WTC11 (cell line): ENCODE results near the gene DDX39B.

Source experiments
- CREM ChIP-seq: sonication (generic); formaldehyde crosslinking; IDR thresholded peaks from 2 replicates; pipeline ENCODE4 v1.8.1; 2022; ENCODE audit warnings: mild to moderate bottlenecking, missing genetic modification reagents, moderate library complexity
- CTCF ChIP-seq: fragments of 200-600 bp; IDR thresholded peaks from 2 replicates; pipeline ENCODE4 v1.8.0; 2022; ENCODE audit warnings: antibody characterized with exemption
- GABPB1 ChIP-seq: sonication (generic); formaldehyde crosslinking; IDR thresholded peaks from 2 replicates; pipeline ENCODE4 v1.8.1; 2023; ENCODE audit warnings: mild to moderate bottlenecking, missing genetic modification reagents
- MAX ChIP-seq: sonication (generic); formaldehyde crosslinking; IDR thresholded peaks from 2 replicates; pipeline ENCODE4 v1.8.0; 2022; ENCODE audit warnings: mild to moderate bottlenecking, missing genetic modification reagents
- MLX ChIP-seq: sonication (generic); formaldehyde crosslinking; IDR thresholded peaks from 2 replicates; pipeline ENCODE4 v1.8.1; 2023; ENCODE audit warnings: mild to moderate bottlenecking, missing genetic modification reagents, moderate library complexity
- TP53 ChIP-seq: sonication (generic); formaldehyde crosslinking; IDR thresholded peaks from 2 replicates; pipeline ENCODE4 v1.8.1; 2023; ENCODE audit warnings: mild to moderate bottlenecking, missing genetic modification reagents
- ZNF138 ChIP-seq: sonication (generic); formaldehyde crosslinking; conservative IDR thresholded peaks from 2 replicates; pipeline ENCODE4 v1.8.1; 2022; ENCODE audit warnings: mild to moderate bottlenecking, moderate library complexity, missing genetic modification reagents
- ZNF671 ChIP-seq: fragments of 250-450 bp; sonication (Bioruptor Pico); IDR thresholded peaks from 2 replicates; pipeline ENCODE4 v1.8.0; 2021; ENCODE audit warnings: mild to moderate bottlenecking
- TF ChIP-seq, protein P1 (sequence below): sonication (generic); formaldehyde crosslinking; IDR thresholded peaks from 2 replicates; pipeline ENCODE4 v1.8.1; 2023; ENCODE audit warnings: mild to moderate bottlenecking, missing genetic modification reagents, moderate library complexity
- TF ChIP-seq, protein P2 (sequence below): sonication (generic); formaldehyde crosslinking; IDR thresholded peaks from 2 replicates; pipeline ENCODE4 v1.8.0; 2022; ENCODE audit warnings: mild to moderate bottlenecking, missing genetic modification reagents
- TF ChIP-seq, protein P3 (sequence below): sonication (generic); formaldehyde crosslinking; IDR thresholded peaks from 2 replicates; pipeline ENCODE4 v1.8.1; 2023; ENCODE audit warnings: mild to moderate bottlenecking, missing genetic modification reagents
- TF ChIP-seq, protein P4 (sequence below): sonication (generic); formaldehyde crosslinking; conservative IDR thresholded peaks from 2 replicates; pipeline ENCODE4 v1.8.1; 2022; ENCODE audit warnings: mild to moderate bottlenecking, missing genetic modification reagents
- TF ChIP-seq, protein P5 (sequence below): sonication (generic); formaldehyde crosslinking; IDR thresholded peaks from 2 replicates; pipeline ENCODE4 v1.8.0; 2023; ENCODE audit warnings: mild to moderate bottlenecking, missing genetic modification reagents

DNA sequence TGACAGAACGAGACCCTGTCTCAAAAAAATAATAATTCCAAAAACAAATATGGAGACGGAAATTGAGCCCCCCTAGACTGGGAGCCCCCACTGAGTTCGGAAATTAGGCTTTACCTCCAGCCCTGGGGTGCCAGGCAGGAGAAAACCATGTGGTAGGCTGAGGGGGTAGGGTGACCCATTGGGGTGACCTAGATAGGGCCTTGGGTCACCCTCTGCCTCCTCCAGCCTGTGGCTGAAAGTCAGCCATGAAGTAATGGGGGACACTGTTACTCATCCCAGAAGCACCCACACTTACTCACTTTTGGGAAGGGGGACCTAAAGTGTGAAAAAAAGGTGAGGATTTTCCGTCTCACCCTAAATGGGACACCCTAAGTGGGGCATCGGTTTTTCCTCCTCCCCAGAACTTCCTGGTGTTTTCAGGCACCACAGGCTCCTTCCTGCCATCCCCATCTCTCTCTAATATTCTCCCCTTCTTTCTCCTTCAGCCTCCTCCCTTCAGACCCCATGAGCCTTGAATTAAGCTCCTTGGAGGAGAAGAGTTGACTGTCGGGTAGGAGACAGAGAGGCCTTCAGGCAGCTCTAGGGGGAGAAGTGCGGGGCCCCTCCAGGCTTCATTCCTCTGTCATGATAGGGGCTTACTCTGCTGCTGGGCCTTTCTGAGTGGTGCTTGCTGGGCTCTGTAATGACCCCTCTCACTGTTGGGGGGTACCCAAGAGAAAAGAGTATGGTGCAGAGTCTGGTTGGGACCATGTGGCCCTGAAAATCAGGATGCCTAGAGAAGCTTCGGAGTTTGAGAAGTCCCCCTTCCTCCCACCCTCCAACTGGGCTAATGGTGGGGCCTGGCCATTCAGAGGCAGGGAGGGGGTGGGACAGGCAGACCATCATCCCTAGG is 38.0 kb upstream of the DDX39B start:
- TF ChIP-seq, protein P1, sequence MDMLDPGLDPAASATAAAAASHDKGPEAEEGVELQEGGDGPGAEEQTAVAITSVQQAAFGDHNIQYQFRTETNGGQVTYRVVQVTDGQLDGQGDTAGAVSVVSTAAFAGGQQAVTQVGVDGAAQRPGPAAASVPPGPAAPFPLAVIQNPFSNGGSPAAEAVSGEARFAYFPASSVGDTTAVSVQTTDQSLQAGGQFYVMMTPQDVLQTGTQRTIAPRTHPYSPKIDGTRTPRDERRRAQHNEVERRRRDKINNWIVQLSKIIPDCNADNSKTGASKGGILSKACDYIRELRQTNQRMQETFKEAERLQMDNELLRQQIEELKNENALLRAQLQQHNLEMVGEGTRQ (CRISPR knock-in tag) = no peak
- TF ChIP-seq MAX (no peak), CTCF (no peak), MLX (CRISPR knock-in tag) (no peak), ZNF138 (CRISPR knock-in tag) (no peak), ZNF671 (no peak), CREM (CRISPR knock-in tag) (no peak), GABPB1 (CRISPR knock-in tag) (no peak), TP53 (no peak)
- TF ChIP-seq, protein P2, sequence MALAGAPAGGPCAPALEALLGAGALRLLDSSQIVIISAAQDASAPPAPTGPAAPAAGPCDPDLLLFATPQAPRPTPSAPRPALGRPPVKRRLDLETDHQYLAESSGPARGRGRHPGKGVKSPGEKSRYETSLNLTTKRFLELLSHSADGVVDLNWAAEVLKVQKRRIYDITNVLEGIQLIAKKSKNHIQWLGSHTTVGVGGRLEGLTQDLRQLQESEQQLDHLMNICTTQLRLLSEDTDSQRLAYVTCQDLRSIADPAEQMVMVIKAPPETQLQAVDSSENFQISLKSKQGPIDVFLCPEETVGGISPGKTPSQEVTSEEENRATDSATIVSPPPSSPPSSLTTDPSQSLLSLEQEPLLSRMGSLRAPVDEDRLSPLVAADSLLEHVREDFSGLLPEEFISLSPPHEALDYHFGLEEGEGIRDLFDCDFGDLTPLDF (CRISPR knock-in tag) = no peak
- TF ChIP-seq, protein P3, sequence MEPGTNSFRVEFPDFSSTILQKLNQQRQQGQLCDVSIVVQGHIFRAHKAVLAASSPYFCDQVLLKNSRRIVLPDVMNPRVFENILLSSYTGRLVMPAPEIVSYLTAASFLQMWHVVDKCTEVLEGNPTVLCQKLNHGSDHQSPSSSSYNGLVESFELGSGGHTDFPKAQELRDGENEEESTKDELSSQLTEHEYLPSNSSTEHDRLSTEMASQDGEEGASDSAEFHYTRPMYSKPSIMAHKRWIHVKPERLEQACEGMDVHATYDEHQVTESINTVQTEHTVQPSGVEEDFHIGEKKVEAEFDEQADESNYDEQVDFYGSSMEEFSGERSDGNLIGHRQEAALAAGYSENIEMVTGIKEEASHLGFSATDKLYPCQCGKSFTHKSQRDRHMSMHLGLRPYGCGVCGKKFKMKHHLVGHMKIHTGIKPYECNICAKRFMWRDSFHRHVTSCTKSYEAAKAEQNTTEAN (CRISPR knock-in tag) = no peak
- TF ChIP-seq, protein P4, sequence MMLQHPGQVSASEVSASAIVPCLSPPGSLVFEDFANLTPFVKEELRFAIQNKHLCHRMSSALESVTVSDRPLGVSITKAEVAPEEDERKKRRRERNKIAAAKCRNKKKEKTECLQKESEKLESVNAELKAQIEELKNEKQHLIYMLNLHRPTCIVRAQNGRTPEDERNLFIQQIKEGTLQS (CRISPR knock-in tag) = no peak
- TF ChIP-seq, protein P5, sequence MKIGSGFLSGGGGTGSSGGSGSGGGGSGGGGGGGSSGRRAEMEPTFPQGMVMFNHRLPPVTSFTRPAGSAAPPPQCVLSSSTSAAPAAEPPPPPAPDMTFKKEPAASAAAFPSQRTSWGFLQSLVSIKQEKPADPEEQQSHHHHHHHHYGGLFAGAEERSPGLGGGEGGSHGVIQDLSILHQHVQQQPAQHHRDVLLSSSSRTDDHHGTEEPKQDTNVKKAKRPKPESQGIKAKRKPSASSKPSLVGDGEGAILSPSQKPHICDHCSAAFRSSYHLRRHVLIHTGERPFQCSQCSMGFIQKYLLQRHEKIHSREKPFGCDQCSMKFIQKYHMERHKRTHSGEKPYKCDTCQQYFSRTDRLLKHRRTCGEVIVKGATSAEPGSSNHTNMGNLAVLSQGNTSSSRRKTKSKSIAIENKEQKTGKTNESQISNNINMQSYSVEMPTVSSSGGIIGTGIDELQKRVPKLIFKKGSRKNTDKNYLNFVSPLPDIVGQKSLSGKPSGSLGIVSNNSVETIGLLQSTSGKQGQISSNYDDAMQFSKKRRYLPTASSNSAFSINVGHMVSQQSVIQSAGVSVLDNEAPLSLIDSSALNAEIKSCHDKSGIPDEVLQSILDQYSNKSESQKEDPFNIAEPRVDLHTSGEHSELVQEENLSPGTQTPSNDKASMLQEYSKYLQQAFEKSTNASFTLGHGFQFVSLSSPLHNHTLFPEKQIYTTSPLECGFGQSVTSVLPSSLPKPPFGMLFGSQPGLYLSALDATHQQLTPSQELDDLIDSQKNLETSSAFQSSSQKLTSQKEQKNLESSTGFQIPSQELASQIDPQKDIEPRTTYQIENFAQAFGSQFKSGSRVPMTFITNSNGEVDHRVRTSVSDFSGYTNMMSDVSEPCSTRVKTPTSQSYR (CRISPR knock-in tag) = no peak
